ENCODE measurements around the gene MICAL2. TPM values are rescaled to one million over a fixed set of nuclear protein-coding genes. Genes with fewer than 3 reads are reported as not detected.

Gene MICAL2
- total and polyA plus RNA-seq, 2 of the 8 experiments (the other 6 are each of a cell fraction or from before 2014, with no cell fraction given): 1.3 to 4.1 TPM

DNA sequence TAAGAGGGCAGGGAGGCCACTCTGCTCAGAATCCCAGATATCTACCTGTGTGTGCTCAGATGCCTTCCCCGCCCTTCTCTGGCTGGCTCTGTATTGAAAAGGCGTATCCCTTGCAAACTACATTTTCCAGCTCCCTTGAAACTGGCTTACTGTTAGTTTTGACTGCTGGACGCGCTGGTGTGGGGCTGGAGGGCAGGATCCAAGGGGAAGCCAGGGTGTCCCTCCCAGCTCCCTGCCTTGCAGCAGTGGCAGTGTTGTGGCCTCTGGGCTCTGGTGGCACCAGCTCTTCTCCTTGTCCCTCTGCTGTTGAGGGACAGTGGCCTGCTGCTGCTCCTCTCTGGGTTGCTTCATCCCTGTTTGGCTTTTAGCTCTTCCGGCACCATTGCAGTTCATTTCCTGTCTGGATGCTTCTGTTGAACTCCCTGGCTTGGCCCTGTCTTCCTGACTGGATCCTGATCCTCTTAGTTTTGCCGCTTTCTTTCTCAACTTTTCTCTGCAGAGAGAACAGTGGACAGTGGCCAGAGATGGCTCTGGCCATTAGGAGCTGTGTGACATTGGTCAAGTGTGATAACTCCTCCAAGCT is 159.9 kb downstream of the MICAL2 start:
- Histone ChIP-seq H3K4me3 (ENCODE audit: extremely low read depth in 1 of 4, insufficient read depth in 2 of 4, low read depth in 3 of 4, low read length in 4 of 4) (no peak overlapping the region), H4K20me1 (replicated peaks in 1 of 2; ENCODE audit: control insufficient read depth in 1 of 2, insufficient read depth in 2 of 2, low read length in 2 of 2) (no peaks in the 10 kb centered on the region), H3K79me1 (ENCODE audit: low read depth, low read length) (no peaks in the 10 kb centered on the region), H2BK15ac (ENCODE audit: low read length) (no peak overlapping the region), H2BK20ac (ENCODE audit: low read length) (no peak overlapping the region), H3K23me2 (ENCODE audit: low read depth, low read length) (no peaks in the 10 kb centered on the region), H4K5ac (ENCODE audit: insufficient read length, low read depth, low read length) (no peak overlapping the region), H2AFZ (ENCODE audit: low read length) (no peak overlapping the region; the same call in 1 of the 2 replicates), H3K18ac (ENCODE audit: extremely low read depth, low read length) (no peak overlapping the region), H2BK120ac (replicated peaks; ENCODE audit: low read depth, low read length) (no peak overlapping the region), H3K9me3 (ENCODE audit: insufficient read depth in 2 of 2, low read depth in 1 of 2, low read length in 1 of 2) (no peaks in the 10 kb centered on the region), H3K4me1 (replicated peaks in 1 of 4; ENCODE audit: control insufficient read depth in 3 of 4, insufficient read depth in 4 of 4, low read length in 3 of 4) (no peaks in the 10 kb centered on the region; a peak in 1 of 7 replicates), H3K14ac (ENCODE audit: insufficient read length) (no peak overlapping the region), H2AK5ac (ENCODE audit: low read depth, low read length) (no peak overlapping the region), H3K27ac (ENCODE audit: low read depth, low read length) (no peak overlapping the region), H2BK5ac (ENCODE audit: low read depth, low read length) (no peak overlapping the region), H3K23ac (ENCODE audit: insufficient read length) (no peak overlapping the region), H4K91ac (replicated peaks; ENCODE audit: insufficient read length, low read length) (no peak overlapping the region), H3K27me3 (replicated peaks in 1 of 4; ENCODE audit: control insufficient read depth in 3 of 4, extremely low read depth in 1 of 4, insufficient read depth in 3 of 4, low read length in 3 of 4) (no peaks in the 10 kb centered on the region), H3K56ac (replicated peaks; ENCODE audit: insufficient read length, low read depth, low read length) (no peak overlapping the region), H3K36me3 (ENCODE audit: control insufficient read depth in 2 of 4, insufficient read depth in 4 of 4, low read length in 3 of 4) (no peaks in the 10 kb centered on the region), H4K8ac (ENCODE audit: extremely low read depth, insufficient read depth, low read length) (no peak overlapping the region), H3K4ac (replicated peaks; ENCODE audit: insufficient read length, low read depth, low read length) (no peak overlapping the region), H2BK12ac (ENCODE audit: low read depth, low read length) (no peak overlapping the region), H3K79me2 (ENCODE audit: control insufficient read depth in 1 of 2, insufficient read depth in 2 of 2, low read length in 2 of 2) (no peaks in the 10 kb centered on the region), H3K9ac (replicated peaks in 1 of 4; ENCODE audit: extremely low read depth in 1 of 4, low read depth in 3 of 4, low read length in 3 of 4) (no peak overlapping the region), H3K4me2 (ENCODE audit: insufficient read depth in 1 of 2, low read depth in 2 of 2, low read length in 2 of 2) (no peak overlapping the region)
- no peak for FAIRE-seq
- TF ChIP-seq GTF2F1 (IDR thresholded peaks at IDR 0.05; ENCODE audit: borderline replicate concordance, low read depth, low read length) (no peak), SRF (IDR thresholded peaks at IDR 0.05; ENCODE audit: low read depth, low read length) (no peak), RBBP5 (IDR thresholded peaks at IDR 0.05; ENCODE audit: borderline replicate concordance, low read depth, low read length) (no peak), TAF1 (IDR thresholded peaks at IDR 0.05; ENCODE audit: low read depth, low read length) (no peak), NRF1 (IDR thresholded peaks at IDR 0.05; ENCODE audit: low read depth, low read length) (no peak), FOSL1 (IDR thresholded peaks at IDR 0.05; ENCODE audit: insufficient read depth, low read depth, low read length) (no peak)
- DNase-seq (ENCODE audit: low read depth in 1 of 2, low spot score in 2 of 2): no peak
- CTCF ChIA-PET (ENCODE audit: partially characterized antibody): interaction anchor here (1.0 to 22.1 kb wide), 6 partner anchors 11 to 220 kb away, joined by 3 to 403 read pairs (median 10); no protein-coding TSS in a partner anchor
- WGBS, 2 experiments (ENCODE audit: extremely low coverage in 1 of 2, insufficient coverage in 1 of 2, insufficient read length in 1 of 2, insufficient replicate concordance in 2 of 2, low coverage in 1 of 2, low lambda C conversion rate in 2 of 2, missing lambda C conversion rate in 1 of 2): 80% methylated on average over 6 of the region's 6 CpGs; no CpG with 5 or more reads in 1 of the 2 experiments
- POLR2A ChIA-PET (ENCODE audit: partially characterized antibody): interaction anchor here (0.6 kb wide), 1 partner anchor 309 kb away, joined by 3 read pairs; no protein-coding TSS in a partner anchor

All from H1 (cell line).